Fibroblast of skin of right biceps (primary cell): ENCODE results near the gene KIAA0930.

Experiments used
- DNase-seq: peaks from one replicate; pipeline ENCODE4 v3.0.0-alpha.2; 2013

Gene KIAA0930

GRCh38 chr22:45235851-45236342 is 4.8 kb downstream of the KIAA0930 start:
- DNase-seq = no peak

- DNase-seq = no peak
These were observed 5.5 kb downstream of the KIAA0930 start for GRCh38 chr22:45235101-45235777.

GRCh38 chr22:45233827-45234226 is 6.9 kb downstream of the KIAA0930 start:
- no peak for DNase-seq

GRCh38 chr22:45233386-45233785 is 7.3 kb downstream of the KIAA0930 start:
- no peak for DNase-seq

GRCh38 chr22:45231293-45231692 is 9.4 kb downstream of the KIAA0930 start:
- no peak for DNase-seq

GRCh38 chr22:45230026-45230721 is 10.5 kb downstream of the KIAA0930 start:
- DNase-seq = no peak

- DNase-seq = no peak
These were observed 11.5 kb downstream of the KIAA0930 start for GRCh38 chr22:45229181-45229580.

GRCh38 chr22:45228401-45228754 is 12.3 kb downstream of the KIAA0930 start:
- no peak for DNase-seq

GRCh38 chr22:45227645-45228400 is 12.9 kb downstream of the KIAA0930 start:
- no peak for DNase-seq

- no peak for DNase-seq
These were observed 14.0 kb downstream of the KIAA0930 start for GRCh38 chr22:45226503-45227186.

GRCh38 chr22:45225732-45226502 is 14.8 kb downstream of the KIAA0930 start:
- no peak for DNase-seq

GRCh38 chr22:45224988-45225731 is 15.5 kb downstream of the KIAA0930 start:
- DNase-seq = no peak

GRCh38 chr22:45224331-45224730 is 16.4 kb downstream of the KIAA0930 start:
- no peak for DNase-seq

- DNase-seq = no peak
These were observed 17.2 kb downstream of the KIAA0930 start for GRCh38 chr22:45223304-45224117.

GRCh38 chr22:45221201-45221600 is 19.5 kb downstream of the KIAA0930 start:
- no peak for DNase-seq

GRCh38 chr22:45218976-45219375 is 21.7 kb downstream of the KIAA0930 start:
- DNase-seq = peak; percentile 42

GRCh38 chr22:45217806-45218205 is 22.9 kb downstream of the KIAA0930 start:
- DNase-seq = no peak

GRCh38 chr22:45217345-45217744 is 23.3 kb downstream of the KIAA0930 start:
- no peak for DNase-seq

GRCh38 chr22:45216133-45217003 is 24.3 kb downstream of the KIAA0930 start:
- DNase-seq = peak; percentile 36
